H1 (cell line): ENCODE data around the gene ALG10. TPM values are rescaled to one million over a fixed set of nuclear protein-coding genes. Genes with fewer than 3 reads are reported as not detected.

ENCODE experiments used
- CTCF ChIA-PET: fragments of 300-600 bp; sonication (Branson Sonifier 250); formaldehyde crosslinking; loops from one replicate; lab custom pipeline; 2021; ENCODE audit not compliant: partially characterized antibody; lab: Charles Lee
- POLR2A ChIA-PET: fragments of 300-600 bp; sonication (Branson Sonifier 250); formaldehyde crosslinking; loops from one replicate; lab custom pipeline; 2021; ENCODE audit warnings: inconsistent platforms; ENCODE audit not compliant: partially characterized antibody; lab: Charles Lee
- DNase-seq, 2 experiments: peaks; one replicate each; pipeline versions ENCODE4 v3.0.0 to v3.0.0-alpha.2; 2010 to 2022; ENCODE audit warnings: low spot score in 2 of 2, low read depth in 1 of 2, mixed read lengths in 1 of 2
- FAIRE-seq: peaks from 2 replicates; lab custom pipeline; 2011; peaks lifted over from hg19 to GRCh38; lab: Jason Lieb, UNC
- H2AFZ ChIP-seq: 2 replicates; pipeline ENCODE4 v1.8.1; 2012; ENCODE audit warnings: low read length, inconsistent platforms
- H2AK5ac ChIP-seq: 2 replicates; pipeline ENCODE4 v1.6.1; 2013; ENCODE audit warnings: low read depth, low read length
- H2BK120ac ChIP-seq: replicated peaks from 2 replicates; pipeline ENCODE3; 2013; ENCODE audit warnings: low read depth, low read length, inconsistent platforms
- H2BK12ac ChIP-seq: 2 replicates; pipeline ENCODE4 v1.6.1; 2013; ENCODE audit warnings: low read depth, low read length
- H2BK15ac ChIP-seq: 2 replicates; pipeline ENCODE4 v1.6.1; 2013; ENCODE audit warnings: low read length
- H2BK20ac ChIP-seq: 2 replicates; pipeline ENCODE4 v1.6.1; 2013; ENCODE audit warnings: low read length
- H2BK5ac ChIP-seq: 2 replicates; pipeline ENCODE4 v1.6.1; 2013; ENCODE audit warnings: low read depth, low read length
- H3K14ac ChIP-seq: 2 replicates; pipeline ENCODE4 v1.6.1; 2013; ENCODE audit warnings: inconsistent platforms; ENCODE audit not compliant: insufficient read length
- H3K18ac ChIP-seq: 2 replicates; pipeline ENCODE4 v1.6.1; 2013; ENCODE audit warnings: low read length; ENCODE audit errors: extremely low read depth
- H3K23ac ChIP-seq: 2 replicates; pipeline ENCODE4 v1.6.1; 2013; ENCODE audit warnings: inconsistent platforms; ENCODE audit not compliant: insufficient read length
- H3K23me2 ChIP-seq: 2 replicates; pipeline ENCODE4 v1.6.1; 2013; ENCODE audit warnings: low read depth, low read length
- H3K27ac ChIP-seq: 2 replicates; pipeline ENCODE4 v1.6.1; 2011; ENCODE audit warnings: low read depth, low read length, inconsistent platforms
- H3K27me3 ChIP-seq, 4 experiments: replicated peaks in 1 of 4; 1 replicate in 1 of 4; 2 replicates in 3 of 4; pipeline versions ENCODE4 v1.6.1 to v1.8.1; 2011 to 2013; ENCODE audit warnings: low read length in 3 of 4, mild to moderate bottlenecking in 3 of 4, inconsistent platforms in 2 of 4, mixed read lengths in 2 of 4, moderate library complexity in 1 of 4; ENCODE audit not compliant: control insufficient read depth in 3 of 4, insufficient read depth in 3 of 4; ENCODE audit errors: extremely low read depth in 1 of 4
- H3K36me3 ChIP-seq, 4 experiments: 2 replicates each; pipeline versions ENCODE4 v1.6.1 to v1.8.1; 2011 to 2013; ENCODE audit warnings: mild to moderate bottlenecking in 4 of 4, low read length in 3 of 4, moderate library complexity in 2 of 4, control low read depth in 1 of 4, inconsistent platforms in 1 of 4; ENCODE audit not compliant: insufficient read depth in 4 of 4, control insufficient read depth in 2 of 4
- H3K4ac ChIP-seq: replicated peaks from 2 replicates; pipeline ENCODE3; 2013; ENCODE audit warnings: low read length, low read depth, mixed read lengths, inconsistent platforms; ENCODE audit not compliant: insufficient read length
- H3K4me1 ChIP-seq, 4 experiments: replicated peaks in 1 of 4; 1 replicate in 1 of 4; 2 replicates in 3 of 4; pipeline versions ENCODE4 v1.6.1 to v1.8.1; 2011 to 2013; ENCODE audit warnings: low read length in 3 of 4, inconsistent platforms in 2 of 4, mixed read lengths in 1 of 4; ENCODE audit not compliant: insufficient read depth in 4 of 4, control insufficient read depth in 3 of 4
- H3K4me2 ChIP-seq, 2 experiments: 2 replicates each; pipeline versions ENCODE4 v1.6.1 to v1.8.1; 2011 to 2013; ENCODE audit warnings: low read depth in 2 of 2, low read length in 2 of 2, control low read depth in 1 of 2, inconsistent platforms in 1 of 2, mild to moderate bottlenecking in 1 of 2; ENCODE audit not compliant: insufficient read depth in 1 of 2
- H3K4me3 ChIP-seq, 4 experiments: fragments of 200-600, 300-600 bp in 1 of 4; sonication (generic), shearing (Covaris generic), sonication (Bioruptor Twin) in 1 of 4; 2 replicates each; pipeline versions ENCODE4 v1.5.1 to v1.8.1; 2011 to 2016; ENCODE audit warnings: low read length in 4 of 4, low read depth in 3 of 4, control low read depth in 2 of 4, inconsistent platforms in 2 of 4, mild to moderate bottlenecking in 2 of 4, mixed read lengths in 1 of 4, moderate library complexity in 1 of 4; ENCODE audit not compliant: insufficient read depth in 2 of 4; ENCODE audit errors: extremely low read depth in 1 of 4
- H3K56ac ChIP-seq: replicated peaks from 2 replicates; pipeline ENCODE3; 2013; ENCODE audit warnings: low read depth, mild to moderate bottlenecking, mixed read lengths, low read length, inconsistent platforms; ENCODE audit not compliant: insufficient read length
- H3K79me1 ChIP-seq: 2 replicates; pipeline ENCODE4 v1.6.1; 2013; ENCODE audit warnings: low read depth, low read length, control low read depth
- H3K79me2 ChIP-seq, 2 experiments: 2 replicates each; pipeline versions ENCODE4 v1.6.1 to v1.8.1; 2012 to 2013; ENCODE audit warnings: low read length in 2 of 2, mild to moderate bottlenecking in 2 of 2, inconsistent platforms in 1 of 2; ENCODE audit not compliant: insufficient read depth in 2 of 2, control insufficient read depth in 1 of 2
- H3K9ac ChIP-seq, 4 experiments: replicated peaks in 1 of 4; 1 replicate in 1 of 4; 2 replicates in 3 of 4; pipeline versions ENCODE4 v1.6.1 to v1.8.1; 2011 to 2013; ENCODE audit warnings: low read depth in 3 of 4, low read length in 3 of 4, control low read depth in 2 of 4, mild to moderate bottlenecking in 2 of 4, moderate library complexity in 2 of 4, inconsistent platforms in 1 of 4; ENCODE audit errors: extremely low read depth in 1 of 4
- H3K9me3 ChIP-seq, 2 experiments: 2 replicates each; pipeline versions ENCODE4 v1.6.1 to v1.8.1; 2012 to 2013; ENCODE audit warnings: mild to moderate bottlenecking in 2 of 2, moderate library complexity in 2 of 2, control low read depth in 1 of 2, inconsistent platforms in 1 of 2, low read depth in 1 of 2, low read length in 1 of 2, mixed read lengths in 1 of 2; ENCODE audit not compliant: insufficient read depth in 2 of 2
- H4K20me1 ChIP-seq, 2 experiments: replicated peaks in 1 of 2; 2 replicates each; pipeline versions ENCODE3 to v1.8.1; 2011 to 2013; ENCODE audit warnings: inconsistent platforms in 2 of 2, low read length in 2 of 2, mild to moderate bottlenecking in 1 of 2; ENCODE audit not compliant: insufficient read depth in 2 of 2, control insufficient read depth in 1 of 2
- H4K5ac ChIP-seq: 2 replicates; pipeline ENCODE4 v1.6.1; 2013; ENCODE audit warnings: low read length, low read depth, mixed read lengths, inconsistent platforms; ENCODE audit not compliant: insufficient read length
- H4K8ac ChIP-seq: 2 replicates; pipeline ENCODE4 v1.8.0; 2013; ENCODE audit warnings: mild to moderate bottlenecking, moderate library complexity, low read length, inconsistent platforms; ENCODE audit not compliant: insufficient read depth; ENCODE audit errors: extremely low read depth
- H4K91ac ChIP-seq: replicated peaks from 2 replicates; pipeline ENCODE3; 2013; ENCODE audit warnings: low read length, mixed read lengths, inconsistent platforms; ENCODE audit not compliant: insufficient read length
- EP300 ChIP-seq, 2 experiments: IDR thresholded peaks; 1 replicate in 1 of 2; 2 replicates in 1 of 2; pipeline ENCODE4 v1.6.1; 2011 to 2012; ENCODE audit warnings: low read depth in 2 of 2, low read length in 2 of 2, mild to moderate bottlenecking in 2 of 2, borderline replicate concordance in 1 of 2, inconsistent platforms in 1 of 2, moderate library complexity in 1 of 2
- RNF2 ChIP-seq: fragments of 200-900, 300-1000 bp; sonication (generic); IDR thresholded peaks from 2 replicates; pipeline ENCODE4 v1.7.1; 2016; ENCODE audit warnings: borderline replicate concordance, low read depth, mild to moderate bottlenecking, antibody characterized with exemption, low read length; ENCODE audit not compliant: poor library complexity, severe bottlenecking; ENCODE audit errors: missing control alignments
- TBP ChIP-seq: IDR thresholded peaks from 2 replicates; pipeline ENCODE4 v1.6.1; 2011; ENCODE audit warnings: low read depth, low read length, improper control_type of control experiment
- WGBS, 2 experiments: shearing (Covaris generic) in 1 of 2; methylation state at CpG; one replicate each; pipeline versions ENCODE4 v1.1.6 to v1.1.7; 2013 to 2015; ENCODE audit warnings: low lambda C conversion rate in 2 of 2, mixed read lengths in 2 of 2, inconsistent platforms in 1 of 2, low coverage in 1 of 2, missing lambda C conversion rate in 1 of 2; ENCODE audit not compliant: insufficient replicate concordance in 2 of 2, insufficient coverage in 1 of 2, insufficient read length in 1 of 2; ENCODE audit errors: extremely low coverage in 1 of 2, missing lambda C conversion rate in 1 of 2; 5-methylcytosine and 5-hydroxymethylcytosine counted together
- polyA plus RNA-seq, 7 experiments: library from polyadenylated mRNA; depleted of rRNA in 3 of 7; stranded (reverse) in 5 of 7; unstranded in 2 of 7; fragments of >200 nt in 5 of 7; fragments of 200-250 nt in 2 of 7; gene quantifications; 1 replicate in 5 of 7; 2 replicates in 1 of 7; 4 replicates in 1 of 7; pipeline versions ENCODE4 v1.2.1 to v1.2.3, GENCODE V29; 2011 to 2013; ENCODE audit warnings: missing spikeins in 2 of 7, mixed read lengths in 2 of 7
- total RNA-seq: library from RNA; stranded (reverse); fragmentation: NEBNext Ultra II Directional; extraction: Animal tissue kit (Norgen Biotek cat#: 25700); gene quantifications from 2 replicates; pipeline ENCODE4 v1.2.1, GENCODE V29; 2021

ALG10 gene
- total and polyA plus RNA-seq, 2 of the 8 experiments (the other 6 are each of a cell fraction or from before 2014, with no cell fraction given): 9.1 to 11.0 TPM

- Histone ChIP-seq H3K23ac (no peak overlapping the region), H3K4me3 (no peak overlapping the region), H3K4ac (no peak overlapping the region), H4K5ac (no peak overlapping the region), H3K9ac (no peak overlapping the region), H3K56ac (no peak overlapping the region), H2BK15ac (no peak overlapping the region), H3K14ac (no peak overlapping the region), H3K23me2 (no peaks in the 10 kb centered on the region), H2BK12ac (no peak overlapping the region), H3K27ac (no peak overlapping the region), H2AK5ac (no peak overlapping the region), H3K79me1 (no peaks in the 10 kb centered on the region), H4K8ac (no peak overlapping the region), H3K18ac (no peak overlapping the region), H2AFZ (peak overlapping the region; percentile 93), H4K91ac (no peak overlapping the region), H3K4me2 (no peak overlapping the region; a peak in 1 of 4 replicates), H2BK120ac (no peak overlapping the region), H4K20me1 (no peaks in the 10 kb centered on the region), H3K9me3 (no peaks in the 10 kb centered on the region), H3K79me2 (peaks cover 0 to 7% of the 10 kb centered on the region in 2 experiments; a peak in 2 of 4 replicates), H3K27me3 (no peaks in the 10 kb centered on the region), H2BK5ac (no peak overlapping the region), H2BK20ac (no peak overlapping the region), H3K36me3 (0 out of 8 replicates have a peak, but pooled peaks cover 0 to 4% (median 0%) of the 10 kb centered on the region in 4 experiments), H3K4me1 (no peaks in the 10 kb centered on the region)
- WGBS, 2 experiments: 95% methylated on average over 1 of the region's 1 CpG; no CpG with 5 or more reads in 1 of the 2 experiments
- FAIRE-seq: no peak
- POLR2A ChIA-PET: interaction anchor here (1.4 kb wide), 1 partner anchor 1074 kb away, joined by 3 read pairs; no protein-coding TSS in a partner anchor
- TF ChIP-seq RNF2 (no peak), TBP (no peak), EP300 (IDR thresholded peaks at IDR 0.05; ENCODE audit: borderline replicate concordance in 1 of 2, low read depth in 2 of 2, low read length in 2 of 2) (no peak)
- CTCF ChIA-PET: interaction anchor here (1.0 to 1.2 kb wide), 2 partner anchors 19 to 1073 kb away, joined by 3 read pairs; no protein-coding TSS in a partner anchor
- DNase-seq: no peak
Observed at GRCh38 chr12:34021071-34021470, 1.2 kb upstream of the ALG10 start.
